GM19324 (cell line): ENCODE results near the gene PIK3R6.

Experiments used
- ATAC-seq: cut with Tn5 transposase; IDR thresholded peaks from one replicate; pipeline ENCODE4 v1.9.1; 2021; ENCODE audit warnings: mild to moderate bottlenecking, moderate library complexity; ENCODE audit not compliant: unreplicated experiment, low FRiP score

The PIK3R6 gene, protein sequence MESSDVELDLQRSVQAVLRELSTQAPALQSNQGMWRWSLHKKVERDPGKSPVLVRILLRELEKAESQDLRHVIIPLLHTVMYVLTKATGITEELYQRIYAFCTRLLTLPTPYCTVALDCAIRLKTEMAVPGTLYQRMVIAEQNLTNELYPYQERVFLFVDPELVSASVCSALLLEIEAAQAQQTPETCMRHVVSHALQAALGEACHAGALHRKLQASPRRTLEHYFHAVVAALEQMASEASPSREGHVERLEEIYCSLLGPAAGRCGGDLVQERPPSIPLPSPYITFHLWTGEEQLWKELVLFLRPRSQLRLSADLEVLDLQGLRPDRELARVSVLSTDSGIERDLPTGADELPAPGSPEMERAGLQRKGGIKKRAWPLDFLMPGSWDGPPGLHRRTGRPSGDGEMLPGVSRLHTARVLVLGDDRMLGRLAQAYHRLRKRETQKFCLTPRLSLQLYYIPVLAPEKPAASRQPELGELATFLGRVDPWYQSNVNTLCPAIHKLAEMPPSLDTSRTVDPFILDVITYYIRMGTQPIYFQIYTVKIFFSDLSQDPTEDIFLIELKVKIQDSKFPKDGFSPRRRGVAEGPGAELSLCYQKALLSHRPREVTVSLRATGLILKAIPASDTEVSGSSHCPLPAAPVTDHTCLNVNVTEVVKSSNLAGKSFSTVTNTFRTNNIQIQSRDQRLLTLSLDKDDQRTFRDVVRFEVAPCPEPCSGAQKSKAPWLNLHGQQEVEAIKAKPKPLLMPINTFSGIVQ

DNA sequence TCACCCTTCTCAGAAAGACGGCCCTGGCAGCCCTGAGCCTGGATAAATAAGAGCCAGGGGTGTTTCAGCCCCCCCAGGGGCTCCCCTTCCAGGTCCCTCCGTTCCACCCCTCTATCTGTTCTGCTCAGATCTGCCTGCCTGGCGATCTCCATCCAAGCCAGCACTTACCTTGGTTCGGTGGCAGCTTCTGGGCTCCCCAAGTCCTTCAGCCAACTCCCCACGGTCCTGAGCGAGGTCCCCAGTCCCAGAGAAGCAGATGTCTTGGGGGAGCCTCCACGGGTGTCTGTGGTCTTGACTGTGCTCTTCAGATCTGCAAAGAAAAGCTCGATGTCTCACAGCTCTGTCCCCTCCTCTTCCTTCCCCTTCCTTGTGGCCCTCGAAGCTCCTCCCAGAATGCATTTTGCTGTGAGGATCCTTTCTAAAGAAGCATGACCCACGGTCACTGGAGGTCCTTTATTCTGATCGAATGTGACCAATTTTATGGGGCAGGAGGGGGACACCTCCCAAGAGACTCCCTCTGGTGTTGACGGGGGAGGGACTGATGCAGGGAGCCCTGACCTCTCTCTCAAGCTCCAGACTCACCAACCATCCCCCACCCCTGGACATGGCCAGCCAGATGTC lies at the start of gene PIK3R6:
Gene PIK3R6 (minus strand): TSS at position 314 of the 621 bp plus-strand sequence. CDS start 17,880 bp downstream, outside the sequence.
- ATAC-seq, result no peak

DNA sequence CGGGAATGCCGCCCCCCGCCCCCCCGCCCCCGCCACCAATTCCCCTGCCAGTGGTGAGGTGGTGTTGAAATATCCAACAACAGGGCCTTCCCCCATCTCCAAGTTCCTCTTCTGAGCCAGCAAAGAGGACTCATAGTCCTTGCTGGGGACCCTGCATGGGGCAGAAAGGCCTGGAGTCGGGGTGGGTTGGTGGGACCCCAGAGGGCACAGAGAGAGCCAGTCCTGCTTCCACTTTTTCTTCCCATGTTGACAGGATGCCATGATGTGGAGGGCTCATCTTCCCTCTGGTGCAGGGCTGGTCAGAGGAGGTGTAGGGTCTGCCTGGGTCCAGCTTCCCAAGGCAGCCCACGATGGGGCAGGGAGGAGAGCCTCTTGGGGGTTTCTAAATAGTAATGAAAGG lies 49.0 kb upstream of the PIK3R6 start:
- no peak for ATAC-seq

DNA sequence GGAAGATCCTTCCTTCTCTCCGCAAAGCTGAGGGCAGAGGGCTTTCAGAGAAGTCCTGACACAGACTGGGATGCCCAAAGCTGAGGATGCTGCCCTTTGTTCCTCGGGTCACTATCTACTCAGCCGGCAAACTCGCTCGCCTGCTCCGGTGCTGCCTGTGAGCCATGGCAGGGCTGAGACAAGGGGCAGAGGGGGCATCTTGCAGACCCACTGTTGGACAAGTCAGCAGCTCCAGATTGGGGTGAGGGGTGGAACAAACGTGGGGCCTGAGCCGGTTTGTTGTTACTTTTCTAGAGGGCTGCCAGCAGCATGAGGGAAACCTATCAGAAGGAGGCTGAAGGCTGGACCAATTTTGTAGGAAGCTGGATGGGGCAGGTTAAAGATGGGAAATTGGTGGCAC lies 47.1 kb upstream of the PIK3R6 start:
- ATAC-seq, result no peak

DNA sequence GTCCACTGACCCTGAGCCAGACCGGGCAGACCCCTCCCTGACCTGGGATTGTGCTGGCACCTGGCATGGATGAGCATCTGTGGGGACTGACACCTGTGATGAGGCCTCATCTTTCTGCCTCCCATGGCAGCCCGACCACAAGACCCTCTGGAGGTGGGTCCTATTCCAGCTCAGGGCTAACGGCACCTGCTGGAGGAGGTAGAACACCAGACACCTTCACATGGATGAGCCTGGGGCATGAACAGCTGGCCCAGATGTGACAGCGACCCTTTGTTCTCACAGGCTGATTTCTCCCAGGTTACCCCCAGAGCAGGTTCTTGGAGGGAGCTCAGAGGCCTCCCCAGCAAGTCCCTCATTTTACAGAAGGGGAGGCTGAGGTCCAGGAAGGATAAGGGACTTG lies 46.4 kb upstream of the PIK3R6 start:
- no peak for ATAC-seq

DNA sequence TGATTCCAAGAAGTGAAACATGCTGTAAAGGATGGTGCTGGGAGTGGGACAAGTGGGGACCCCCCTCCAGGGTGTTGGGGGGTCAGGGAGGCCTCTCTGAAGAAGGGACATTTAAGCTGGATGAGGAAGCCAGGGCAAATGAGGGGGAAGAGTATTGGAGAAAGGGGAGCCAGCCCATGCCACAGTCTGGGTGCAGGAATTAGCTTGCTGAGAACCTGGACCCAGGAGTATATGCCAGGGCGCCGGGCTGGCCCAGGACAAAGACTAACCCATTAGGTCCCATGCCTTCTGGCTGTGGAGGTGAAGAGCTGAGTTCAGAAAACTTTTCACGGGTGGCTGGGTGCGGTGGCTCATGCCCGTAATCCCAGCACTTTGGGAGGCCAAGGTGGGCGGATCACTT lies 45.6 kb upstream of the PIK3R6 start:
- ATAC-seq, result no peak

DNA sequence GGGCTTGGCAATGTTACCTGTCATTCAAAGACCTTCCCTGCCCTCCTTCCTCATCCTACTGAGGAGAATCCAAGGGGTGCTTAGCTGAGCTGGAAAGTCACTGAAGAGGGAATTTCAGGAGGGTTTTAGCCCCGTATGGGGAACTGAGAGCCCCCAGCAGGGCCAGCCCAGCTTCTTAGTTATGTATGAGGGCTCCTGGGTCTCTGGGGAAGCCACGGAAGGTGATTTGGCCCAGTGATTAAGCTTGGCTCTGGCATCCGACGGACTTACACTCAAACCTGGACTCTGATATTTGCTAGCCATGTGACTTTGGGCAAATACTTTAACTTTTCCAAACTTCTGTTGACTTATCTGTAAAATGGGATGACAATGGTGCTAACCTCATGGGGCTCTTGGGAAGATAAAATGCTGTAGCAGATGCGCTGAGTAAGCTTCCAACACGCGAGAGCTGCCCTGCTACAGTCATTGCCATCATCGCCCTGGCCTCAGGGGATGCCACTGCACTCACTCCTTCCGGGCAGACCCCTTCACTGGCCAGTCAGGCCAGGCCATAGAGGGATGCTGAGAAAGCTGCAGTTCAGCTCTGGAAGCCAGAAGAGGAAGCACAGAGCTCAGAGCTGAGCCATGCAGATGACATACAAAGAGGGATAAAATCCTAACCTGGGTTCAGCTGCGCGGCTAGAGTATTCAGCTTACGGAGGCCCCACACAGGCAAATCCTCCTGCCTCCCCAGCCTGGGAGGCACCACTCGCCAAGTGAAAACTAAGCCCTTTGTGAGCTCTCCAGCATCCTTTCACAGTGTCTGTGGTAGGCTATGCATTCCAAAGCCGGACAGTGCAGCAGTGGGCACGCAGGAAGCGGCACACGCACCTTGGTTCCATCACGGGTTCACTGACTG lies 44.9 kb upstream of the PIK3R6 start:
- ATAC-seq, result no peak

DNA sequence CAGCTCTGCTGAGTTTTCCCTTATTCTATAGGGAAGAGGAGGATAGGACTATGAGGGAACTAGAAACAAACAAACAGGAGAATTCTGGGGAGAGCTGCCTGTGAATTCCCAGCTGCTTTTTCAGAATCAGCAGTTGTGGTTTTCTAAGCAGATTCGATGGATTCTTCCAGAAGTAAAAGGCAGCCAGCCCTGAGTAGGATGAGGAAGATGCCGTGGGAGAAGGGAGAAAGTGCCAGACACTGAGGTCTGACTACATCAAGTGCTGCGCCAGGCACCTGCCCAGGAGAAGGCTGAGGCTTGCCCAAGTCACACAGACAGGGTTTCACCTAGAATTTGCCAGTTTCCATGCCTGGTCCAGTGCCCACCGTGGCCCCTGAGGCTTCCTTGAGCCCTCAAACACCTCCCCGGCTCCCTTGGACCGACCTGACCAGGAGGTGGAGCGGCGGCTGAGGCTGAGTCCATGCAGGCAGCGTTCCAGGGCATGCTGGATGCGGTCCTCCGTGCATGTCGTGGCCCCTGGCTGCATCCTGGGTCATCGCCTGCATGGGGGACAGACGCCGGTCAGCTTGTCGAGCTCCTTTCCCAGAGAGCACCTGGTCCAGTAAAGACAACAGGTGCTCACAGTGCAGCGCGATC lies 43.6 kb upstream of the PIK3R6 start:
- ATAC-seq, result no peak

DNA sequence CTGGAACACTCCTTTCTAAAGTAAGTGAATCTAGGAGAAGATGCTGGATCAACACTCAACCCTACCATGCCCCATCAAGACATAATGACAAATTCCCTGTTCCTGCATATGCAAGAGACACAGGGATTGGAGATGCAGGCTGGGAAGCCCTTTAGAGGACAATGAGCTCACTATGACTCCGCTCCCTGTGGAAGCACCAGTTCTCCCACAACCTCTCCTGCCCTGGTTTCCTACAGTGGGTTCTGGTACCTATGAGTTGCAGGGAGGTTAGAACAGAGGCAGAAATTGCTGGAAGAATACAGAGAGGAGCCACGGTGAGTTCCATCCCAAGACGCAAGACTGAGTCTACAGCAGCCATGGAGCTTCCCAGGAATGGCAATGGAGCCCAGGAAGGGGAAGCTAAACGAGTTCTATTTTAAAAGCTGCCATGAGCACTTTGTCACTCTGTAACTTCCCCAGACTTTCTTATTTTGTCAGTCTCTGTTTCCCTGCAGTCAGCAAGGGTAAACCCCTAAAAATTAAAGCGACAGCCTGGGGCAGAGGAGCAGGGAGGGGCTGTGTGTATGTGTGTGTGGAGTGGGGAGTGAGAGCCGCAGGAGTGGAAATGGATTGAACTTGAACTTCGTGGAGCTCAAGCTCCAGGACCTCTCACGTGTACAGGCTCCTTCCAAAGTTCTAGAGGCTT lies 42.3 kb upstream of the PIK3R6 start:
- ATAC-seq, result no peak

DNA sequence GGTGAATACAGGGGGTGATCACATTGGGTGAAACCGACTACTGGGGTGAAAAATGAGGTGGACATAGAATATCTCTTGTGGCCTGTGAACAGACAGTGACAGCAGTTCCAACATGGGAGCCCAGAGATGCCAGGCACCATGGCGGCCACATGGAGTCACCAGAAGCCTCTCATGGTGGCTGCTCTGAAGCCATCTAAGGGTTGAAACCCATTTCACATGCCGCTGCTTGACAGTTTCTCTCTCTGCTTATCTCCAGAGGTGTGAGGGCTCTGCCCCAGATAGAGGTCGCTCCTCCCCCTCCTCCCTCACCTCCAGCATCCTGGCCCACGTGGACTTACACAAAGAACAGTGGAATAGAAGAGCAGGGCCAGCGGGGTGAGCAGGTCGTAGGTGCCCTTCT lies 37.9 kb upstream of the PIK3R6 start:
- ATAC-seq, result no peak

DNA sequence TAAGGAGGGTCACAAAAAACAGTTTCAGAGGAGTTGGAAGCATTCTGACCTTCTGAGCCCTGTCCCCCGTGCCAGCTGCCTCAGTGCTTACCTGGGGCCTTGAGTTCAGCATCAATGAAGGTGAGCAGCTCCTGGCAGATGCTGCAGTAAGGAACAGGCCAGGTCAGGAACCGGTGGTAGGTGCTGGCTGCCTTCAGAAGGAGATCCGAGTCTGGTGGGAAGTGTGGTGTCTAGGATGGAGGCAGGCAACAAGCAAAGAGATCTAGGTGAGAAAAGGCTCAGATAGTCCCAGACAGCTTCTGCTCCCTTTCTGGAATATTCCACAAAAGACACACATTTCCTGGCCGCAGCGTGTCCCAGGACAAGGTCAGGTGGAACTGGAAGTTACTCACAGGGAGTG lies 37.2 kb upstream of the PIK3R6 start:
- ATAC-seq, result no peak

DNA sequence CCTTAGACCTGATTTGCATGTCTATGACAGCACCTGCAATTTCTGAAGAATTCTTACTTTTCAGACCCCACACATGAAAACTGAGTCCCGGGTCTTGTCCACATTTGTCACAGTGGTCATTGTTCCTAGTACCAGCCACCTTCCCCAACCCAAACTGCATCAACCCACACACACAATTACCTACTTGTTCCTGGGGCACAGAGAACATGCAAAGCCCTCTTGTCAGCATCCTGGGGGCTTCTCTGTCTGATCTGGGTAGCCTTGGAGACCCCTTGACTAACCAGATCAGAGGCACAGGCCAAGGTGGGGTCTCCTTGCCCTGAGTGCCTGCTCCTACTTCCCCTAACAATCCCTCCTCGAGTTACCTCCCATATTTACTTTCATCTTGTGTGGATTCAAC lies 36.7 kb upstream of the PIK3R6 start:
- ATAC-seq, result no peak

DNA sequence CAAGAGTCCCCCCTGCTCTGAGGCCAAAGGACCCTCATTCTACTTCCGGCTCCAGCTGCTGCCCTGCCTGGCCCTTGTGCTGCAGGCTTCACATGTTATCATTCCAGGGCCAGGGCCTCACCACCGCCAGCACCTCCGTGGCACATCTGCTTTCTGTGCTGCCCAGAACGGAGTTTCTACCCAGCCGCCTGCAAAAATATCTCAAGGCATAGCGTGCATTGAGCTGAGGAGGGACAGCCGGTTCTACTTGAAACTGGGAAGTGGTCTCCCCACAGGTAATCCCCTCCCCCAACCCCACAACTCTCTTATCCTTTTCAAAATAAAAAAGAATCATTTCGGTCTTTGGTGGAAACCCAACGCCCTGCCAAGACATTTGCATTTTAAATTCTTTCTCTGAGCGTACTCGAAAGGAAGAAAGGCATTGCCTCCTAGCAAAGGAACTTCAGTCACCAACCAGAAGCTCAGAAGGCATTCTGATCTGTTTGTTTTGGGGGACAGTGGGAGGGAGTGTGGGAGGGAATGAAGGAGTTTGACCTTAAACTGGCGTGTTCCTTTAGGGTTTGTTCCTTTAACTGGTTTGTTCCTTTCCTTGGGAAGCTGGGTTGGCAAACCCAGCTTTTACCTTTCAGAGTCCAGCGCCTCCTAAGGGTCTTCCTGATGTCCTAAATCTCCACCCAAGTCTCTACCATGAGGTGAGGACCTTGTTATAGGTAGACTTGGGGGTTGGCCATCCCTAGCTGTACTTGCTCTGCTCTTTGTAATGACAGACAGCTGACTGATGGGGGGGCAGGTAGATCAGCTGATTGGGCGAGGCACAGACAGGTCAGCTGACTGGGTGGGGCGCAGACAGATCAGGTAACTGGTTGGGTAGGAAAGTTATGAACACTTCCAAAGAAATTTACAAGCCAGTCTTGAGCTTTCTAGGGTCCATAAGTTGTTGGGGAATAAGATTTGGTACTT lies 33.4 kb upstream of the PIK3R6 start:
- ATAC-seq, result no peak

DNA sequence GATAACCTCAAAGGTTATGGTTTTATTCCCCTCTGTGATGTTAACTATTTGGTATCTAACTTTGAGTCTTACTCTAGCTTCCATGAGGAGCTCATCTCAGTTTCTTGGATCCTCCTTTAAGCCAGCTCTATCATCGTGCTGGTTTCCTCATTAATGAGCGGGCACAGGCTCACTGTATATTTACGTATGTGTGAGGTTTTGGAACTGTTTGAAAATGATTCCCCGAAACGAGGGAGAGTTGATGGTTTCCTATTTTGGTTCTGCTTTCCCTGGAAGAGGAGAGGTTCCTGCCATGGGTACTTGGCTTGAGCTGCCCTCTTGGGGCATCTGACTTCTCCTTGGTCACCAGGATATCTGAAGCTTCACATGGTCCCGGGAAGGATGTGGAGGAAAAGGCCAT lies 32.7 kb upstream of the PIK3R6 start:
- ATAC-seq, result no peak

DNA sequence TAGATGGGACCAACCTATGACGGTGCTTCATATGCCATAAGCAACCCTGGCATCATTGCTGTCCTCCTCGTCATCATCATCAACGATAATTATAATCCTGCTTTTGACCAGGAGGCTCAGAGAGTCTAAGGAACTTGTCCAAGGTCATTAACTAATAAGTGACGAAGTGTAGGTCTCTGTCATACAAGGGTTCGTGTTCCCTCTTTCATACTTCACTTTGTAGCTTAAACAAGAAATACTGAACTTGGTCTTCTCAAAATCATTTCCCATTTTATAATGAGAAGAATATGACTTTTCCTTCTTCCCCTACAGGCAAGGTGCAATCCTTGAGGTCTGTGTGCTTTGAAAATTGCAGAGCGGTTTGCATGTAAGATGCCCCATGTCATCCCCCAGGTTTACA lies 31.2 kb upstream of the PIK3R6 start:
- ATAC-seq, result no peak

DNA sequence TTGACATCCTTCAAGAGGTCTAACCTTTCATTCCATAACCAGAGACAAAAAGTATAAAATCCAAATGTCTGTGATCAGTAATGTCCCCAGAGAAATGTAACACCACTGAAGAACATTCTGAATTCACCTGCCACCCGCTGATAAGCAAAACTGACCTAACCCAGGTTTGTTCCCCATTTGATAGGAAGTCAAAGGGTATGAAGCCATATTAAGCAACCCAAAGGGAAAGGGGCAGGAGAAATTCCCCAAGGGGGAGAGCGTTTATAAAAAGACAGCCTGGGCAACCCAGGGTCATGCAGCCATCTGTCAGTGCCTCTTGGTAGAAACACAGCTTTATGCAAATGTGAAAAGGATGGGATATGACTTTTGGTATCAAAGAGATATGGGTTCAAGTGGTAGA lies 30.7 kb upstream of the PIK3R6 start:
- ATAC-seq, result no peak

DNA sequence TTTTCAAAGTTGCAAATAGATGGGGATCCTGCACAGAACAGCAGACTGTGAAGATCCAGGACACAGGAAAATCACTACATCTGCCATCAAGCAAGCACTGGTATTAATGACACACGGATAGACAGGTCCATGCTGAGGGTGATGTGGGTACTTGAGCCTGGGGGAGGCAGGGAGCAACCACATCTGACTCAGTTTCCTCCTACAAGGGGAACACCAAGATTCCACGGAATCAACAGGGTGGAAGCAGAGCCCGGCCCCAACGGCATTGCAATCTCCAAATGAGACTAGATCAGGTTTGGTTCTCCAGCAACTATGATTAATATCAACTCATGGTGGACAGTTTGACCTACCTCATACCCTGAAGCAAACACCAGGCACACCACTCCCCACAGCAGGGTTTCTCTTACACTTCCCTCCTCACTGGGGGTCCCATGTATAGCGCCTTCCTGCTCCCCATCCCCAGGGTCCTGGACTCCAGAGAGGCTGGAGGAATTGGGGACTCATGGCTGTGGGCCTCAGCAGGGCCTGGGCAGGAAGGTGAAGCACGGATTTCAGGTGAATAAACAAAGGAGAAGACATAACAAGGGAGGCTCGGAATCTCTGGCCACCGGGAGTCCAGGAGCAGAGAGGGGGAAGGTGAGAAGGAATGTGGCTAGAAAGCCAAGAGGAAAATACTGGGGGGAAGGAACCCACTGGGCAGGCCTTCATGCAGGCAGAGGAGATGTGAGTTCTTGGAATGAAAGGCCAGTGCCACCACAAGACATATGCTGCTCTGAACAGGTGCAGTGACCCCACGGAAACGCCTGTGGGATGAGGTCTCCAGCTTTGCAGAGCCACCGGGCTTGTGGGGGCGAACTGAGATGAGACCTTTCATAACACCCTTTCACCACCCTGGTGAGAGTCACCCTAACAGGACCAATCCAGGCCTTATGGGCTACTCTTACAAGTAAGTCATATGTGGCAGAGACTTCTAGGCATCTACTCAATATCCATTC lies 29.5 kb upstream of the PIK3R6 start:
- no peak for ATAC-seq

DNA sequence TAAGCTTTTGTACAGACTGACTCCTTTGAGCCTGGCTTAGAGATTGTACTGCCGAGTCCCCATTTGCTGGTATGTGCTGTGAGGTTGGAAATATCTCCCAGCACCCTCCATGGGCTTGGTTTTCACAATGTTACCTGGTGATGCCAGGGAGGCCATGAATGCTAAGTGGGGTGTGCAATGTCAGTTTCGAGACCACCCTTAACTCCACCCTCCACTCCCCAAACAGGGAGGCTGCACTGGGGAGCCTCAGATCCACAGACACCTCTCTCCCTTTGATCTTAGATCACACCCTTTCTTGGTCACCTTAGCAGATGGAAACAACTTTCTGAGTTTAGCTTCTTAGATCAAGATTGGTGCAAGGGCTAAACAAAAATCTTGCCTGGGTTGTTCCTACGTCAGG lies 28.6 kb upstream of the PIK3R6 start:
- ATAC-seq, result no peak
